A673 (cell line): ENCODE results near the gene NLRC5. TPM values are rescaled to one million over a fixed set of nuclear protein-coding genes. Genes with fewer than 3 reads are reported as not detected.

ENCODE experiments used
- BruUV-seq: library from RNA; stranded (reverse); fragments of 400-500 nt; replicated peaks from 2 replicates; lab custom pipeline; 2021; lab: Mats Ljungman, UMichigan
- CTCF ChIA-PET: fragments of 300-600 bp; sonication (Branson Sonifier 250); formaldehyde crosslinking; loops from one replicate; lab custom pipeline; 2022; ENCODE audit warnings: antibody characterized with exemption; lab: Charles Lee
- POLR2A ChIA-PET: fragments of 300-600 bp; sonication (Branson Sonifier 250); formaldehyde crosslinking; loops from one replicate; lab custom pipeline; 2022; ENCODE audit warnings: antibody characterized with exemption; ENCODE audit not compliant: low non-redundant PET; lab: Charles Lee
- DNase-seq: peaks from one replicate; pipeline ENCODE4 v3.0.0-alpha.2; 2015; ENCODE audit warnings: low spot score
- H3K27ac ChIP-seq: fragments of 200-600 bp; sonication (generic); 2 replicates; pipeline ENCODE4 v1.5.1; 2016; ENCODE audit warnings: mixed run types, low read depth, mild to moderate bottlenecking, mixed read lengths, antibody characterized with exemption, low read length; ENCODE audit not compliant: poor library complexity, severe bottlenecking
- H3K27me3 ChIP-seq: fragments of 200-600 bp; sonication (generic); replicated peaks from 2 replicates; pipeline ENCODE4 v1.6.1; 2017; ENCODE audit warnings: mixed run types, low read depth, mild to moderate bottlenecking, mixed read lengths, antibody characterized with exemption, low read length; ENCODE audit not compliant: insufficient read depth, poor library complexity
- H3K36me3 ChIP-seq: fragments of 200-600 bp; sonication (generic); 2 replicates; pipeline ENCODE4 v1.6.1; 2016; ENCODE audit warnings: mixed run types, mild to moderate bottlenecking, mixed read lengths, antibody characterized with exemption, low read length; ENCODE audit not compliant: insufficient read depth, poor library complexity, severe bottlenecking
- H3K4me1 ChIP-seq: fragments of 200-600 bp; sonication (generic); 2 replicates; pipeline ENCODE4 v1.6.1; 2017; ENCODE audit warnings: mixed run types, mild to moderate bottlenecking, mixed read lengths, antibody characterized with exemption, low read length; ENCODE audit not compliant: insufficient read depth, poor library complexity, severe bottlenecking
- H3K4me3 ChIP-seq: fragments of 200-600 bp; sonication (generic); 2 replicates; pipeline ENCODE4 v1.5.1; 2016; ENCODE audit warnings: low read depth, mixed run types, mild to moderate bottlenecking, mixed read lengths, low read length; ENCODE audit not compliant: poor library complexity, severe bottlenecking
- H3K9me3 ChIP-seq: fragments of 200-600 bp; sonication (generic); 2 replicates; pipeline ENCODE4 v1.6.1; 2016; ENCODE audit warnings: mixed run types, low read depth, mild to moderate bottlenecking, mixed read lengths, antibody characterized with exemption, low read length; ENCODE audit not compliant: poor library complexity, severe bottlenecking
- EZH2 ChIP-seq: fragments of 200-600 bp; sonication (generic); IDR thresholded peaks from 2 replicates; pipeline ENCODE4 v1.6.1; 2017; ENCODE audit warnings: borderline replicate concordance, low read depth, mild to moderate bottlenecking, mixed read lengths, antibody characterized with exemption, low read length; ENCODE audit not compliant: poor library complexity, severe bottlenecking
- intact Hi-C: fragments of 100-400 bp; cut with micrococcal nuclease; formaldehyde crosslinking; loops from one replicate; pipeline ENCODE4 v1.10.0; 2022; ENCODE audit not compliant: unreplicated experiment
- total RNA-seq: library from RNA; stranded (reverse); gene quantifications from 2 replicates; pipeline ENCODE4 v1.2.3, GENCODE V29; 2021
- TF ChIP-seq, protein P1 (sequence below): fragments of 300-800, 200-600 bp; sonication (generic); conservative IDR thresholded peaks from 2 replicates; pipeline ENCODE4 v1.5.1; 2017; ENCODE audit warnings: low read depth, mild to moderate bottlenecking, antibody characterized with exemption, low read length, moderate library complexity, mixed read lengths

NLRC5 gene
- total RNA-seq, 1 experiment from 2014 or later, result 13.1 TPM

DNA sequence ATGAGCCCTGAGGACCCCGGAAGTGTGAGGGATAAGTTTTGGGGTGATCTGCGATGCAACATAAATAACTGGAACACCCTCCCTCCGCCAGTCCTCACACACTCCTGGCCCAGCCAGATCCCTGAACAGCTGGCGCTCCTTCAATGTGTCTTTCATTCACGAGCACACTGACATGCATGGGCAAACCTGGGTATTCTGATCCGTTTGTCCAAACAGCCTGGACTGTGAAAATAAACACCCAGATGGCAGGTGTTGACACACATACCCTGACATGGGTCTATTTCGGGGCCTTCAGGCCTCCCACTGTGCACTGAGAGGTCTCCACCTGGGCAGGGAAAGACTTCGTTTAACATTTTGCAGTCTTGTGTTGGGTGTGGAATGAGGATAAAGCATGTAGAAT lies 100.0 kb downstream of the NLRC5 start:
- CTCF ChIA-PET, result no interaction called here
- POLR2A ChIA-PET, result no interaction called here
- intact Hi-C loops, result no loop called here
- no TSS peak for BruUV-seq
- TF ChIP-seq, protein P1, sequence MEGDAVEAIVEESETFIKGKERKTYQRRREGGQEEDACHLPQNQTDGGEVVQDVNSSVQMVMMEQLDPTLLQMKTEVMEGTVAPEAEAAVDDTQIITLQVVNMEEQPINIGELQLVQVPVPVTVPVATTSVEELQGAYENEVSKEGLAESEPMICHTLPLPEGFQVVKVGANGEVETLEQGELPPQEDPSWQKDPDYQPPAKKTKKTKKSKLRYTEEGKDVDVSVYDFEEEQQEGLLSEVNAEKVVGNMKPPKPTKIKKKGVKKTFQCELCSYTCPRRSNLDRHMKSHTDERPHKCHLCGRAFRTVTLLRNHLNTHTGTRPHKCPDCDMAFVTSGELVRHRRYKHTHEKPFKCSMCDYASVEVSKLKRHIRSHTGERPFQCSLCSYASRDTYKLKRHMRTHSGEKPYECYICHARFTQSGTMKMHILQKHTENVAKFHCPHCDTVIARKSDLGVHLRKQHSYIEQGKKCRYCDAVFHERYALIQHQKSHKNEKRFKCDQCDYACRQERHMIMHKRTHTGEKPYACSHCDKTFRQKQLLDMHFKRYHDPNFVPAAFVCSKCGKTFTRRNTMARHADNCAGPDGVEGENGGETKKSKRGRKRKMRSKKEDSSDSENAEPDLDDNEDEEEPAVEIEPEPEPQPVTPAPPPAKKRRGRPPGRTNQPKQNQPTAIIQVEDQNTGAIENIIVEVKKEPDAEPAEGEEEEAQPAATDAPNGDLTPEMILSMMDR, result no peak
- no peak overlapping the region for H3K4me3 ChIP-seq
- no peaks in the 10 kb centered on the region for H3K27me3 ChIP-seq
- no peaks in the 10 kb centered on the region for H3K9me3 ChIP-seq
- H3K4me1 ChIP-seq, result peaks cover 13% of the 10 kb centered on the region
- no peak for DNase-seq
- no peak overlapping the region for H3K27ac ChIP-seq
- H3K36me3 ChIP-seq, result no peaks in the 10 kb centered on the region

DNA sequence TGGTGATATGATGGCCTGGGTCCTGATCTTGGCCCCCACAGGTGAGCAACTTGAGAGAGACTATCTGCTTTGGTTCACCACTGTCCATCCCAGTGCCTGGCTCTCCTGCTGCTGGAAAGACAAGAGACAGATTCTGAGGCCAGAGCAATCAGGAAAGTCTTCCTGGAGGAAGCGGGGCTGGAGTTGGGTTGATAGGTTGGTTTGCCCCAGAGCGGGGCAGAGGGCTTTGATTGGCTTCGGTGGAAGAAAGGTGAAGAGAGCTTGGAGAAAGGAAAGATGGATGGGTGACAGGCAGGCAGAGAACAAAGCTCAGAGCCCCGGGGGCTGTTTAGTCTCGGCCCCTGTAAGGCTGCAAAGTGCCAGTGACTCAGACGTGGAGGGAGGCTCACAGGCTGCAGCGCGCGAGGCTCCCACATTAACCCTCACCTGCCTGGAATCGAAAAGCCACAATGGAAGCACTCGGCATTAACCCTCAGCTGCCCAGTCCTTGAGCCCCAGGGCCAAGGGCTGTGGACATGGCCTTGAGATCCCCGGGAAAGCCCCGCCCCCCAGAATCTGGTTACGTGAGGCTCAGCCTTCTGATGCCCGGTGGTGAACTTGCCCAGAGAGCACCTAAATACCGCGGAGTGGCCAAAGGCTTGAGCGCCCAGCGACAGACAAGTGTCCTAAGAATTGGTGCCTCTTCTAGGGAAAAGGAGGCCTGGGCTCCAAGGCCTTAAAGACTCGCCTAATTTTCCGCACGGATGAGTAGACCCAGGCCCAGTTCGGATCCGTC lies 102.0 kb downstream of the NLRC5 start:
- intact Hi-C loops, result no loop called here
- no peak for TF ChIP-seq EZH2
- TF ChIP-seq, protein P1, result no peak
- BruUV-seq, result no TSS peak
- Histone ChIP-seq H3K4me3 (peak overlapping the region; percentile 80), H3K27ac (no peak overlapping the region), H3K36me3 (no peaks in the 10 kb centered on the region), H3K9me3 (no peaks in the 10 kb centered on the region), H3K27me3 (no peaks in the 10 kb centered on the region), H3K4me1 (peaks cover 15% of the 10 kb centered on the region)
- ChIA-PET CTCF (interaction anchor here (1.1 to 2.1 kb wide), 2 partner anchors 57 to 209 kb away, joined by 3 to 9 read pairs; no protein-coding TSS in a partner anchor), POLR2A (no interaction called here)
- DNase-seq, result peak; percentile 52

DNA sequence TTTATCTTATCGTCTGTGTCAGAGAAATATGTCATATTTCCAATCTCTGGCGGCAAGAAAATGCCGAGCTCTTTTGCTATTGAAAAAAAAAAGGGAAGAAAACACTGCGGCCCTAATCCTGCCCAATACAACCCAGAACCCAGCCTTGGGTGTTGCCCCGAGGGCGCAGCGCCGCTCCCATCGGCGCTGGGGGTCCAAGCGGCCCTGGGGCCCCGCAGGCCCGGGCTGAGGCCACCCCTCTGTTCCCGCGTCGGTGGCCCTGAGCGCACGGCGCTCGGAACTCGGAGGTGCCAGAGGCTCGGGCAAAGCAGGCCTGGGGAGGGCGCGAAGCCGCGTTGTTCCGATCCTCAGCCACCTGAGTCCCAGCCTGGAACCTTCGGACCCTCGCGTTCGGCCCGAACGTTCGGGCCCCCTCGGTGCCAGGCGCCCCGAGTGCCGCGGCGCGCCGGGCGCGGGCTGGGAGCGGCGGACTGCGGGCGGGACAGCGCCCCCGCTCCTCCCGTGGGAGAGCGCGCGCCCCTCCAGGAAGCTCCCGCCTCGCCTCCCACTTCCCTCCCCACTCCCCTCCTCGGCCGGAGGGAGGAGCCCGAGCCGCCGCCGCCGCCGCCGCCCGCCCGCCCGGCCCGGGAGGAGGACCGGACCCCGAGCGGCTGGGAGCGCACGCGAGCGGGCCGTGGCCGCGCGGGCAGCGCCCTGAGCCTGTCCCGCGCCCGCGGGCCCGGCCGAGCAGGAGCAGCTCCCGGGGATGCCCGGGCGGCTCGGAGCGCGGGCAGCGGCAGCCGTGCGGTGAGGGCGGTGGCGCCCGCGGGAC lies 102.8 kb downstream of the NLRC5 start, which contains the start of gene CPNE2:
CPNE2 (plus strand) TSS at position 609 of the 811 bp plus-strand sequence. CDS start 18,160 bp downstream, outside the sequence.
- H3K27ac ChIP-seq, result peak within 1 kb of the TSS; percentile 72
- peak; percentile 84 for DNase-seq
- CTCF ChIA-PET, result interaction anchor here (0.6 to 2.1 kb wide), 9 partner anchors 8 to 208 kb away, joined by 3 to 9 read pairs (median 3); no protein-coding TSS in a partner anchor

More for the DNA sequence above, 102.8 kb downstream of the NLRC5 start, which contains the start of gene CPNE2:
- Histone ChIP-seq H3K27me3 (no peaks in the 10 kb centered on the region), H3K4me1 (peaks cover 15% of the 10 kb centered on the region), H3K4me3 (peak within 1 kb of the TSS; percentile 80), H3K36me3 (no peaks in the 10 kb centered on the region), H3K9me3 (no peaks in the 10 kb centered on the region)
- no TSS peak for BruUV-seq
- intact Hi-C loops, result no loop called here
- TF ChIP-seq, protein P1, result no peak
- TF ChIP-seq EZH2, result no peak
- POLR2A ChIA-PET, result interaction anchor here (0.5 to 0.6 kb wide), 2 partner anchors 94 to 158 kb away, joined by 8 to 27 read pairs; partner anchors contain the start of genes PSME3IP1 and RSPRY1
